ENCODE data around the gene NIN.

DNA sequence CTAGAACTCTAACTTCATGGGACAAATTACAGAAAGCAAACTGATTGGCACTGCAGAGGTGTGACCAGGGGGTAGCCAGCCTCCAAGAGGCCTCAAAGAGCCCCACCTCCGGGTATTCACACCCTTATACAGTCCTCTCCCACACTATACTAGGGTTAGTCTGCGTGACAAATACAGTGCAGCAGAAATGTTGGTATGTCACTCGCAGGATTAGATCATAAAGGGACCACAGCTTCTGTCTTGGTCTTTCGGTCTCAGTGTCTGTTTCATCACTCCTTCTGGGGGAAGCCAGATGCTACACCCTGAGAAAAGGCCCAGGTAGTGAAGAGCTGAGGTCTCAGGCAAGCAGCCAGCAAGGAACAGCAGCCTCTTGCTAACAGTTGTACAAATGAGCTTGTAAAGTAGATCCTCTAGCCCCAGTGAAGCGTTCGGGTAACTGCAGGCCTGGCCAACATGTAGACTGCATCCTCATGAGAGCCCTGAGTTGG lies 94.0 kb downstream of the NIN start:
- TF ChIP-seq, protein P1, sequence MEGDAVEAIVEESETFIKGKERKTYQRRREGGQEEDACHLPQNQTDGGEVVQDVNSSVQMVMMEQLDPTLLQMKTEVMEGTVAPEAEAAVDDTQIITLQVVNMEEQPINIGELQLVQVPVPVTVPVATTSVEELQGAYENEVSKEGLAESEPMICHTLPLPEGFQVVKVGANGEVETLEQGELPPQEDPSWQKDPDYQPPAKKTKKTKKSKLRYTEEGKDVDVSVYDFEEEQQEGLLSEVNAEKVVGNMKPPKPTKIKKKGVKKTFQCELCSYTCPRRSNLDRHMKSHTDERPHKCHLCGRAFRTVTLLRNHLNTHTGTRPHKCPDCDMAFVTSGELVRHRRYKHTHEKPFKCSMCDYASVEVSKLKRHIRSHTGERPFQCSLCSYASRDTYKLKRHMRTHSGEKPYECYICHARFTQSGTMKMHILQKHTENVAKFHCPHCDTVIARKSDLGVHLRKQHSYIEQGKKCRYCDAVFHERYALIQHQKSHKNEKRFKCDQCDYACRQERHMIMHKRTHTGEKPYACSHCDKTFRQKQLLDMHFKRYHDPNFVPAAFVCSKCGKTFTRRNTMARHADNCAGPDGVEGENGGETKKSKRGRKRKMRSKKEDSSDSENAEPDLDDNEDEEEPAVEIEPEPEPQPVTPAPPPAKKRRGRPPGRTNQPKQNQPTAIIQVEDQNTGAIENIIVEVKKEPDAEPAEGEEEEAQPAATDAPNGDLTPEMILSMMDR (IDR thresholded peaks at IDR 0.05): no peak
- TF ChIP-seq EP300 (IDR thresholded peaks at IDR 0.05; ENCODE audit: low read depth) (no peak), POLR2AphosphoS5 (IDR thresholded peaks at IDR 0.05) (no peak), POLR2A (IDR thresholded peaks at IDR 0.05) (no peak)

Data from transverse colon (tissue), 4 donors.